GM12878 (cell line): Measurements from ENCODE around the gene KNTC1. TPM values are rescaled to one million over a fixed set of nuclear protein-coding genes. Genes with fewer than 3 reads are reported as not detected.

ENCODE experiments used
- ATAC-seq: fragments of 200-7000 bp; cut with Tn5 transposase; 3 replicates; pipeline ENCODE4 v1.9.1; 2020; ENCODE audit warnings: mild to moderate bottlenecking, moderate library complexity
- BruUV-seq: library from RNA; stranded (reverse); fragments of 400-500 nt; replicated peaks from 2 replicates; lab custom pipeline; 2021; lab: Mats Ljungman, UMichigan
- CTCF ChIA-PET: fragments of 300-600 bp; sonication (Branson Sonifier 250); formaldehyde crosslinking; extraction: SDS; loops from one replicate; lab custom pipeline; 2021; ENCODE audit warnings: inconsistent platforms; lab: Yijun Ruan, JAX
- POLR2A ChIA-PET: fragments of 350-600 bp; formaldehyde crosslinking; extraction: SDS; loops from one replicate; lab custom pipeline; 2021; ENCODE audit warnings: inconsistent platforms; lab: Charles Lee
- RAD21 ChIA-PET: fragments of 300-600 bp; sonication (Branson Sonifier 250); formaldehyde crosslinking; loops from one replicate; lab custom pipeline; 2023; ENCODE audit warnings: antibody characterized with exemption; ENCODE audit not compliant: unreplicated experiment; lab: Charles Lee
- SMC1A ChIA-PET: fragments of 300-600 bp; sonication (Branson Sonifier 250); formaldehyde crosslinking; loops from one replicate; lab custom pipeline; 2023; ENCODE audit not compliant: unreplicated experiment, uncharacterized antibody; lab: Charles Lee
- DNase-seq: peaks from one replicate; pipeline ENCODE4 v3.0.0-alpha.2; 2011; ENCODE audit warnings: low read depth, low spot score
- FAIRE-seq: peaks from 3 replicates; lab custom pipeline; 2011; peaks lifted over from hg19 to GRCh38; lab: Jason Lieb, UNC
- H2AFZ ChIP-seq: 2 replicates; pipeline ENCODE4 v1.6.0; 2011; ENCODE audit warnings: low read depth, low read length, control low read depth; ENCODE audit not compliant: control insufficient read depth
- H3K27ac ChIP-seq: 2 replicates; pipeline ENCODE4 v1.5.1; 2011; ENCODE audit warnings: control low read depth; ENCODE audit not compliant: control insufficient read depth, insufficient read depth
- H3K27me3 ChIP-seq, 2 experiments: replicated peaks in 1 of 2; 2 replicates each; pipeline versions ENCODE4 v1.6.0 to v1.6.1; 2011; ENCODE audit warnings: low read length in 1 of 2; ENCODE audit not compliant: control insufficient read depth in 2 of 2, insufficient read depth in 2 of 2
- H3K36me3 ChIP-seq, 2 experiments: 2 replicates each; pipeline ENCODE4 v1.5.1; 2011; ENCODE audit warnings: low read length in 1 of 2; ENCODE audit not compliant: control insufficient read depth in 2 of 2, insufficient read depth in 2 of 2
- H3K4me1 ChIP-seq: 2 replicates; pipeline ENCODE4 v1.6.1; 2011; ENCODE audit warnings: mild to moderate bottlenecking, low read length, moderate library complexity, mixed read lengths; ENCODE audit not compliant: control insufficient read depth, insufficient read depth
- H3K4me2 ChIP-seq: 2 replicates; pipeline ENCODE4 v1.6.0; 2011; ENCODE audit warnings: control low read depth; ENCODE audit not compliant: control insufficient read depth, insufficient read depth
- H3K4me3 ChIP-seq: fragments of 200-600 bp; sonication (generic); 2 replicates; pipeline ENCODE4 v1.5.1; 2016
- H3K79me2 ChIP-seq: 2 replicates; pipeline ENCODE4 v1.6.0; 2011; ENCODE audit warnings: low read length; ENCODE audit not compliant: control insufficient read depth, insufficient read depth
- H3K9ac ChIP-seq: 2 replicates; pipeline ENCODE4 v1.8.0; 2011; ENCODE audit warnings: low read length, control low read depth, mixed read lengths; ENCODE audit not compliant: control insufficient read depth, insufficient read depth
- H3K9me3 ChIP-seq: replicated peaks from 3 replicates; pipeline ENCODE4 v1.5.1; 2011; ENCODE audit warnings: mild to moderate bottlenecking, low read length; ENCODE audit not compliant: control insufficient read depth, insufficient read depth
- H4K20me1 ChIP-seq: 2 replicates; pipeline ENCODE4 v1.6.0; 2011; ENCODE audit not compliant: control insufficient read depth, insufficient read depth
- BHLHE40 ChIP-seq, 2 experiments: fragments of 450-650 bp in 1 of 2; IDR thresholded peaks; 2 replicates each; pipeline ENCODE4 v1.6.1; 2011 to 2017; ENCODE audit warnings: low read depth in 2 of 2, borderline replicate concordance in 1 of 2, improper control_type of control experiment in 1 of 2, low read length in 1 of 2, mild to moderate bottlenecking in 1 of 2
- CHD4 ChIP-seq: fragments of 200-600 bp; sonication (generic); IDR thresholded peaks from 2 replicates; pipeline ENCODE4 v1.6.1; 2016; ENCODE audit warnings: mild to moderate bottlenecking
- ELK1 ChIP-seq: IDR thresholded peaks from 2 replicates; pipeline ENCODE4 v1.6.1; 2012; ENCODE audit warnings: low read depth, low read length, improper control_type of control experiment
- KAT2A ChIP-seq: conservative IDR thresholded peaks from 2 replicates; pipeline ENCODE4 v1.6.1; 2011; ENCODE audit warnings: low read depth, low read length; ENCODE audit not compliant: control insufficient read depth
- MLLT1 ChIP-seq: fragments of 450-650 bp; IDR thresholded peaks from 2 replicates; pipeline ENCODE4 v1.6.1; 2016; ENCODE audit warnings: mild to moderate bottlenecking
- NBN ChIP-seq: fragments of 450-650 bp; IDR thresholded peaks from 2 replicates; pipeline ENCODE4 v1.6.1; 2016
- NR2F1 ChIP-seq: fragments of 450-650 bp; conservative IDR thresholded peaks from 2 replicates; pipeline ENCODE4 v1.6.1; 2017; ENCODE audit warnings: mild to moderate bottlenecking
- RBBP5 ChIP-seq: fragments of 200-600 bp; sonication (generic); conservative IDR thresholded peaks from 2 replicates; pipeline ENCODE4 v1.6.1; 2016
- SREBF1 ChIP-seq: IDR thresholded peaks from 2 replicates; pipeline ENCODE4 v1.6.1; 2012; ENCODE audit warnings: mild to moderate bottlenecking, low read length
- ZBTB40 ChIP-seq: fragments of 450-650 bp; IDR thresholded peaks from 2 replicates; pipeline ENCODE4 v1.6.1; 2016; ENCODE audit warnings: mild to moderate bottlenecking, moderate library complexity, borderline replicate concordance
- WGBS: methylation state at CpG from one replicate; pipeline ENCODE4 v1.1.6; 2016; ENCODE audit warnings: low lambda C conversion rate; ENCODE audit not compliant: insufficient replicate concordance, insufficient coverage; ENCODE audit errors: missing lambda C conversion rate; 5-methylcytosine and 5-hydroxymethylcytosine counted together
- in situ Hi-C: fragments of 300-500 bp; cut with MboI; formaldehyde crosslinking; loops from 9 replicates; pipeline ENCODE4 v1.14.3; 2018; ENCODE audit warnings: mixed read lengths
- intact Hi-C: fragments of 100-400 bp; cut with micrococcal nuclease; formaldehyde crosslinking; loops from one replicate; pipeline ENCODE4 v1.14.2; 2022; ENCODE audit not compliant: unreplicated experiment
- polyA plus RNA-seq, 11 experiments: library from polyadenylated mRNA; depleted of rRNA in 4 of 11; unstranded in 6 of 11; stranded (reverse) in 5 of 11; fragments of >200 nt; fragmentation: Nextera tagmentation in 4 of 11; fragmentation: Illumina TruSeq in 1 of 11; extraction: Ambion mirVana in 4 of 11; extraction: Trizol in 1 of 11; gene quantifications; 1 replicate in 1 of 11; 2 replicates in 10 of 11; pipeline versions ENCODE4 v1.2.1 to v1.2.3, GENCODE V29; 2011 to 2016; ENCODE audit warnings: inconsistent platforms in 2 of 11, missing spikeins in 2 of 11, low read depth in 1 of 11
- total RNA-seq, 4 experiments: library from RNA; depleted of rRNA in 3 of 4; stranded (reverse); fragments of >200 nt in 3 of 4; fragmentation: Illumina TruSeq in 1 of 4; extraction: Trizol in 1 of 4; gene quantifications; 2 replicates each; pipeline versions ENCODE4 v1.2.1 to v1.2.3, GENCODE V29; 2013 to 2021

Gene KNTC1
- total and polyA plus RNA-seq, 10 of the 15 experiments (the other 5 are each of a cell fraction or from before 2014, with no cell fraction given), result 37.2 to 118 (median 76.3) TPM

GRCh38 chr12:122533856-122534255 is 6.8 kb downstream of the KNTC1 start:
- peaks cover 16% of the 10 kb centered on the region for H3K4me1 ChIP-seq
- ChIA-PET SMC1A (interaction anchor here (1.3 to 2.5 kb wide), 2 partner anchors 36 to 135 kb away, joined by 4 to 8 read pairs; no protein-coding TSS in a partner anchor), RAD21 (no interaction called here), POLR2A (interaction anchor here (0.6 kb wide), 1 partner anchor 60 kb away, joined by 3 read pairs; no protein-coding TSS in a partner anchor), CTCF (interaction anchor here (0.6 to 2.0 kb wide), 3 partner anchors 16 to 134 kb away, joined by 3 to 9 read pairs (median 3); no protein-coding TSS in a partner anchor)
- no peak overlapping the region for H2AFZ ChIP-seq
- intact Hi-C loops, result no loop called here
- no peaks in the 10 kb centered on the region for H3K27me3 ChIP-seq
- in situ Hi-C loops, result no loop called here
- DNase-seq (no peak), FAIRE-seq (peak; percentile 56), ATAC-seq (no peak)
- no peak overlapping the region for H3K9ac ChIP-seq
- no peaks in the 10 kb centered on the region for H4K20me1 ChIP-seq
- no peak overlapping the region for H3K27ac ChIP-seq
- peaks cover 27% of the 10 kb centered on the region for H3K79me2 ChIP-seq
- no peak overlapping the region for H3K4me2 ChIP-seq
- H3K4me3 ChIP-seq, result no peak overlapping the region
- peaks cover 4 to 11% of the 10 kb centered on the region in 2 experiments for H3K36me3 ChIP-seq
- no TSS peak for BruUV-seq
- 96% methylated on average over 2 of the region's 2 CpGs for WGBS
- no peaks in the 10 kb centered on the region for H3K9me3 ChIP-seq
- TF ChIP-seq RBBP5 (no peak), MLLT1 (no peak), NBN (no peak), NR2F1 (no peak)
- TF ChIP-seq, all 136 proteins: peak for 0

- SMC1A ChIA-PET, result interaction anchor here (0.7 to 2.3 kb wide), 6 partner anchors 11 to 137 kb away, joined by 3 to 10 read pairs (median 4); partner anchors contain the start of gene ZCCHC8
- 96% methylated on average over 4 of the region's 4 CpGs for WGBS
- CTCF ChIA-PET, result interaction anchor here (1.1 kb wide), 1 partner anchor 137 kb away, joined by 3 read pairs; no protein-coding TSS in a partner anchor
- Histone ChIP-seq H4K20me1 (no peaks in the 10 kb centered on the region), H3K9ac (no peak overlapping the region), H3K4me2 (no peak overlapping the region), H3K79me2 (peaks cover 2% of the 10 kb centered on the region), H3K27me3 (no peaks in the 10 kb centered on the region), H3K4me1 (no peaks in the 10 kb centered on the region), H3K36me3 (peaks cover 4 to 16% of the 10 kb centered on the region in 2 experiments), H3K9me3 (no peaks in the 10 kb centered on the region), H3K27ac (no peak overlapping the region), H3K4me3 (no peak overlapping the region), H2AFZ (no peak overlapping the region)
- ATAC-seq (no peak), FAIRE-seq (no peak), DNase-seq (no peak)
- in situ Hi-C loops, result no loop called here
- POLR2A ChIA-PET, result no interaction called here
- RAD21 ChIA-PET, result no interaction called here
- BruUV-seq, result no TSS peak
- intact Hi-C loops, result no loop called here
- TF ChIP-seq ELK1, result no peak
- TF ChIP-seq KAT2A, result no peak
- TF ChIP-seq BHLHE40 (IDR thresholded peaks at IDR 0.05; ENCODE audit: borderline replicate concordance in 1 of 2, low read depth in 2 of 2, low read length in 1 of 2), result no peak
- TF ChIP-seq ZBTB40, result no peak
- no peak for TF ChIP-seq CHD4
- TF ChIP-seq SREBF1, result no peak
Observed at GRCh38 chr12:122537021-122537420, 10.0 kb downstream of the KNTC1 start.
